GM20000 (cell line): Measurements from ENCODE around the gene JPT1.
"Not testable (repeated sequence)": the region's sequence is repeated elsewhere in the genome, so short reads cannot be mapped to it uniquely, and the experiment has no call there.

Experiments used
- DNase-seq: peaks from one replicate; pipeline ENCODE4 v3.0.0; 2012; ENCODE audit warnings: low spot score
- TF ChIP-seq, protein P1 (sequence below): IDR thresholded peaks from 2 replicates; pipeline ENCODE4 v1.5.1; 2012; ENCODE audit warnings: mild to moderate bottlenecking, control low read depth; ENCODE audit errors: extremely low read depth, missing control alignments

The JPT1 gene

DNA sequence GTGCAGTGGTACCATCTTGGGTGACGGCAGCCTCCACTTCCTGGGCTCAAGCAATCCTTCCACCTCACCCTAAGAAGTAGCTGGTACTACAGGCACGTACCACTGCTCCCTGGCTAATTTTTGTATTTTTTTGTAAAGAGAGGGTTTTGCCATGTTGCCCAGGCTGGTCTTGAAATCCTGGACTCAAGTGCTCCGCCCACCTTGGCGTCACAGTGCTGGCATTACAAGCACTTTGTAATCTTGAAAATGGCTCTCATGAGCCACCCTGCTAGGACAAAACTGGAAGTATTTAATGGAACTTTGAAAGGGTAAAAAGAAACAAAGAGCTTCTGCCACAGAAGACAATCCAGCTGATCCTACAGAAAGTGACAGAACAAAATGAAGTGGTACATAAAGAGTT, 19.2 kb upstream of the JPT1 start:
- no peak for DNase-seq
- TF ChIP-seq, protein P1, sequence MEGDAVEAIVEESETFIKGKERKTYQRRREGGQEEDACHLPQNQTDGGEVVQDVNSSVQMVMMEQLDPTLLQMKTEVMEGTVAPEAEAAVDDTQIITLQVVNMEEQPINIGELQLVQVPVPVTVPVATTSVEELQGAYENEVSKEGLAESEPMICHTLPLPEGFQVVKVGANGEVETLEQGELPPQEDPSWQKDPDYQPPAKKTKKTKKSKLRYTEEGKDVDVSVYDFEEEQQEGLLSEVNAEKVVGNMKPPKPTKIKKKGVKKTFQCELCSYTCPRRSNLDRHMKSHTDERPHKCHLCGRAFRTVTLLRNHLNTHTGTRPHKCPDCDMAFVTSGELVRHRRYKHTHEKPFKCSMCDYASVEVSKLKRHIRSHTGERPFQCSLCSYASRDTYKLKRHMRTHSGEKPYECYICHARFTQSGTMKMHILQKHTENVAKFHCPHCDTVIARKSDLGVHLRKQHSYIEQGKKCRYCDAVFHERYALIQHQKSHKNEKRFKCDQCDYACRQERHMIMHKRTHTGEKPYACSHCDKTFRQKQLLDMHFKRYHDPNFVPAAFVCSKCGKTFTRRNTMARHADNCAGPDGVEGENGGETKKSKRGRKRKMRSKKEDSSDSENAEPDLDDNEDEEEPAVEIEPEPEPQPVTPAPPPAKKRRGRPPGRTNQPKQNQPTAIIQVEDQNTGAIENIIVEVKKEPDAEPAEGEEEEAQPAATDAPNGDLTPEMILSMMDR = no peak

GRCh38 chr17:75168998-75169397, 14.7 kb upstream of the JPT1 start:
- TF ChIP-seq, protein P1 = no peak
- no peak for DNase-seq

DNA sequence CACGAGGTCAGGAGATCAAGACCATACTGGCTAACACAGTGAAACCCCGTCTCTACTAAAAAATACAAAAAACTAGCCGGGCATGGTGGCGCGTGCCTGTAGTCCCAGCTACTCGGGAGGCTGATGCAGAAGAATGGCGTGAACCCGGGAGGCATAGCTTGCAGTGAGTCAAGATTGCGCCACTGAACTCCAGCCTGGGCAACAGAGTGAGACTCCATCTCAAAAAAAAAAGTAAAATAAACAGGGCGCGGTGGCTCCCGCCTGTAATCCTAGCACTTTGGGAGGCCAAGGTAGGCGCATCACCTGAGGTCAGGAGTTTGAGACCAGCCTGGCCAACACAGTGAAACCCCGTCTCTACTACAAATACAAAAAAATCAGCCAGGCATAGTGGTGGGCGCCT, 10.3 kb upstream of the JPT1 start:
- not testable (repeated sequence) for DNase-seq

GRCh38 chr17:75163074-75163473, 8.8 kb upstream of the JPT1 start:
- no peak for DNase-seq
- TF ChIP-seq, protein P1 = no peak

- TF ChIP-seq, protein P1 = no peak
- DNase-seq = no peak
Measured at GRCh38 chr17:75160211-75160610, 5.9 kb upstream of the JPT1 start.

DNA sequence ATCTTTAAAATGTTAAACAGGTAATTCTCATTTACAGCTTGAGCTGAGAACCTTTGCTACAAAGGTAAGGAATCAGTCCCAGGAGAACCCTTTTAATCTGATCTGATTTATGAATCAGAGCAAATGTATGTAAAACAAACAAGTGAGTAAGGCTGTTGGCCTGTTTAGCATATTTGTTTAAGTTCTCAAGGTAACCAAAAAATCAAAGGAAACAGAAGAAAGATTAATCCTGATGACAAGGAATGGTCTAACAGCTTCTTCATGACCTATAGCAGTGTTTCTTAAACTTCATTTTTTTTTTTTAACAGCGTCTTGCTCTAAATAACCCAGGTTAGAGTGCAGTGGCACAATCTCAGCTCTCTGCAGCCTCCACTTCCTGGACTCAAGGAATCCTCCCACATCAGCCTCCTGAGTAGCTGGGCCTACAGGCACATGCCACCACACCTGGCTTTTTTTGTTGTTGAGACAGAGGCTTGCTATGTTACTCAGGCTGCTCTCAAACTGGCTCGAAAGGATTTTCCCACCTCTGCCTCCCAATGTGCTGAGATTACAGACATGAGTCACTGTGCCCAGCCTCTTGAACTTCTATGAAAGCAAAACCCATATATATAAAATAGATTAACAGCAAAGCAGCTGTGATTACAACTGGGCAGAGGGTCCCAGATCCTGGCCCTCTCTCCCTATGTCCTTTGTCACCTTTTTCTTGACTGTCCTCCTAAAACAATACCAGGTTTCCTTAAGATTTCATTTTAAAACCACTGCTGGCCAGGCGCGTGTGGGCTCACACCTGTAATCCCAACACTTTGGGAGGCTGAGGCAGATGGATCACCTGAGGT, 5.1 kb upstream of the JPT1 start:
- TF ChIP-seq, protein P1 = no peak
- no peak for DNase-seq

- not testable (repeated sequence) for DNase-seq
Measured at GRCh38 chr17:75158480-75158879, 4.2 kb upstream of the JPT1 start.

DNA sequence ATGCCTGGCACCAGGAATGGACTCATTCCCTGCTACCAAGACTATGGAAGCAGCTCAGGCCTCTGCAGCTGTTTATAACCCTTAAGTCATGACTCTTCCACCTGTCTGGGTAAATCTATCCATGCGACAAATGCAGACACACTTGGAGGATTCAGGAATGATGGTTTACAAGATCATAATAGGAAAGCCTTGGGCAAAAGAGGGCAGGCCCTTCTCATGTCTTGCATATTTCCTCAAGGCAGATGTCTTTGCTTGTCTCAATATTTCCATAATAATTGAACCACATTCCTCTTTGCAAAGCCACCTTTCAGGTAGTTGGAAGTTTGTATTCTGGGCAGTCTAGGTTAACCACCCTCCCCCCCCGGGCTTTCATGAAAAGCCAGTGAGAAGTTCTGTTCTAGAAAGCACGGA, 884 bp upstream of the JPT1 start:
- DNase-seq = no peak
- TF ChIP-seq, protein P1 = no peak
